Epidermal melanocyte (primary cell): ENCODE data around the gene KIAA1671.

Experiments used
- DNase-seq: peaks from one replicate; pipeline ENCODE4 v3.0.0; 2011; ENCODE audit warnings: low spot score; ENCODE audit not compliant: insufficient read length

Gene KIAA1671

GRCh38 chr22:25066861-25067435, 114.4 kb downstream of the KIAA1671 start:
- DNase-seq: no peak

DNA sequence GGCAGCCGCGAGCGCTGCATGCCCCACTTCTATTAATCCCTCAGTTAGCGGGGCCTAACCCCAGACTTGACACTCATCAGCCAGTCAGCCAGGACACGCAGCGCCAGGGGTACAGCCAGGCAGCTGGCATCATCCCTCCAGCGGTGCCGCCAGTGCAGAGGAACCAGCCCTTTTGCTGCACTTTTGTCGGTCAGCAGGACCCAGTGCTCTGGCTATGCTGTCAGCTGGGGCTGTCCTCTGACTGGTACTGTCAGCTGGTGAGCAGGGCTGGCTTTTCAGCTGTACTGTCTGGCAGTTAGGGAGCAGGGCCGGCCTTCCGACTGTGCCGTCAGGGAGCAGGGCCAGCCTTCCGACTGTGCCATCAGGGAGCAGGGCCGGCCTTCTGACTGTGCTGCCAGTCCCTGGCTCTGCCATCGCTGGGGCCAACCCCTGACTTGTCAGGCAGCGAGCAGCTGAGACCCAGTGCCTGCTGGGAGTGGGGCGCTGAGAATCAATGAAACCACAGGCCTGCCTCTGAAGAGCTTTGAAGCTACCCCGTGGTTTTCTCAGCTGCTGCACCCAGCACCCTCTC, 115.4 kb downstream of the KIAA1671 start:
- no peak for DNase-seq

DNA sequence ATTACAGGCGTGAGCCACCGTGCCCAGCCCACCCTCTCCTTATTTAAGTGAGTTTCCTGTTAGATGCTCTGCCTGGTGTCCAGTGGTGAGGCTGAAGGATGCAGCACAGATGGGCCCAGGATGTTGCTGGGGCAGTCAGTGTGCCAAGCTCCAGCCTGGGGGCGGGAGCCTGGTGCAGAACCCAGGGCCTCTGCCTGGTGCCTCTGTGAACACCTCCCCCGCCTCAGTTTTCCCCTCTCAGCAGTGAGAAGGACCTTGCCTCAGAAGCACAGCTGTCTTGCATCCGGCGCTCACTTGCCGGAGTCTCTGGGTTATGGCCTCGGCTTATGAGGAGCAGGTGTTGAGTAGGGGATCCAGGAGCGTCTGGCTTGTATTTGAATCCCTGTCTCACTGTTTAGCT, 116.2 kb downstream of the KIAA1671 start:
- DNase-seq: no peak

GRCh38 chr22:25069426-25069757, 116.9 kb downstream of the KIAA1671 start:
- no peak for DNase-seq

GRCh38 chr22:25069758-25070481, 117.4 kb downstream of the KIAA1671 start:
- DNase-seq: no peak

DNA sequence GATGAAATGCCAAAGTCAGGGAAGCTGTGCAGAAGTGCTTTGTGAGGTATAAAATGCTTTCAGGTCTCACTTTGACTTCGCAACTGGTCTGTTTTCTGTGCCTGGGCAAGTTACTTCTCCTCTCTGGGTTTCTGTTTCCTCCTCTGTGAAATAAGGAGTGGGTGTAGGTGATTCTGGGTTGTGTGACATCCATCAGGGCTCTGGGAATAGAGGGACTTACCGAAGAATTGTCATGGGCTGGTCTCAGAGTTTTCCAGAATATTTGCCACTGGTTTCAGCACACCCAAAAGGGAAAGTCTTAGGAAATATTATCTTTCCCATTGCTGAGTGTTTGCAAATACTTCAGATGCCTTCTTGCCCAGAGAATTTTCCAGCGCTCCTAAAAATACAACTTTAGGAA, 118.4 kb downstream of the KIAA1671 start:
- no peak for DNase-seq

DNA sequence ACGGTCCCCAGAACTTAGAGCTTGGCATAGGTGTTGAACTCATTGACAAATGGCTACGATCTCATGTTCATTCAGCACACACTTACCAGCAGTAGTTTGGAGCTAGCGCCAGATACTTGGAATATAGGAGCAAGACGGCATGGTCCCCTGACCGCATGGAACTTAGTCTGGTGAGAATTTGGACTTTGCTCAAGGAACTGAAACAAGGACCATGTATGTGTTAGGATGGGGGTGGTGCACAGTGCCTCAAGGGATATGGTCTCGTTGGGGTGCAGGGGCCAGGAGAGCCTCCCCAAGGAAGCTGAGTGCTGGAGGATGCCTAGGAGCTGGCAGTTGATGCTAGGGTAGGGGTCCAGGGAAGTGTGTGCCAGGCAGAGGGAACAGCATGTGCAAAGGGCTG, 119.2 kb downstream of the KIAA1671 start:
- DNase-seq: no peak

GRCh38 chr22:25072406-25072805, 119.9 kb downstream of the KIAA1671 start:
- DNase-seq: no peak

DNA sequence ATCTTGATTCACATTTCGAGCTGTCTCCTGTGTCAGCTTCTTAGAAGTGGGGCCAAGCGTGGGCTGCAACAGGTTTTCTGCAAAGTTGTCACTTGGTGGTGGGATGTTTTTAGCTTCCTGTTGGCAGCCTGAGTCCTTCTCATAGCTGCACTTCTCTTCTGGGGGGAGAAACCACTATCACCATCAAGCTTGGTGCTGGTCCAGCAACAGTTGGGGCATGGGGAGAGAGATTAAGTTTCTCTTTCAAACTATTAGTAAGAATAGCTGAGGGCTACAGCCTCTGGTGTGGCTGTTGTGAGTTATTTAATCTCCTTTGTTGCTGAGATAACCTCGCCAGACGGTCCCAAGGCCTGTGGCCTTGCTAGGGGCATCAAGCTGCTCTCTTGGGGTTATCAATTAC, 123.8 kb downstream of the KIAA1671 start:
- no peak for DNase-seq

DNA sequence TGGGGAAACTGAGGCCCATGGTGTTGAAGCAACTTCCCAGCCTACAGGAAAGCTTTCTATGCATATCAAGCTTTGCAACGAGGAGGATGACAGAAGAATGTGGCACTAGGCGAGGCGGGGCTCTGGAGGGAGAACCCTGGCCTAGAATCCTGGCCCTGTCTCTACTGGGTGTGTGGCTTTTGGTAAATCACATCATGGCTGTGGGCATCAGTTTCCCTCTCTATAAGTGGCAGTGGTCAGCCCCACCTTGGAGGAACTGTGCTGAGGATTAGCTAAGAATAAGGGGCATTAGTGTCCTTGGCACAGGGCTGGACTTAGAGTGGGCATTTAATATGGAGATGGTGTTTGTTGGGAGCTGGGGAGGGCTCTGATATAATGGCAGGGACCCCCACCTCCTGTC, 124.5 kb downstream of the KIAA1671 start:
- no peak for DNase-seq

GRCh38 chr22:25077964-25078363, 125.4 kb downstream of the KIAA1671 start:
- DNase-seq: no peak

GRCh38 chr22:25078591-25078990, 126.1 kb downstream of the KIAA1671 start:
- DNase-seq: no peak

GRCh38 chr22:25080855-25081254, 128.3 kb downstream of the KIAA1671 start:
- DNase-seq: no peak

GRCh38 chr22:25081409-25081824, 128.9 kb downstream of the KIAA1671 start:
- DNase-seq: no peak

GRCh38 chr22:25082096-25082495, 129.6 kb downstream of the KIAA1671 start:
- DNase-seq: no peak

GRCh38 chr22:25083056-25083806, 130.7 kb downstream of the KIAA1671 start:
- DNase-seq: no peak

DNA sequence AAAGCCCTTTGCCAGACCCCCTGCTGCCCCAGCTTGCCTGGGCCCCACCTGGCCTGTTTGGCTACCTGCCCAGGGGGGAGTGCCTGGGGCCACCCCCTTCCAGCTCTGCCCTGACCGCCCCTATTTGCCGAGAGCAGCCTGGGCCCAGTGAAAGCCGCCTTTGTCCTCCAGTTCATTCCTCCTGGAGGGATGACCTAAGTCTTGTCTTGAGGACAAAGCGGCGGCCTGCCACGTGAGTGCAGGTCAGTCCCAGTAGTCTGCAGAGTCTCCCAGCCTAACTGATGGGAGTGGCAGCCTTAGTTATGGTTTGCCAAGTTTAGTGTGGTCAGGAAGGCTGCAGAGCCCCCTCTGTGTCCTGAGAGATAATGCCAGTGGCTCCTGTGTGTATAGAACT, 131.3 kb downstream of the KIAA1671 start:
- DNase-seq: no peak

- DNase-seq: no peak
Measured at GRCh38 chr22:25084405-25085107, 132.0 kb downstream of the KIAA1671 start.

GRCh38 chr22:25085156-25085555, 132.6 kb downstream of the KIAA1671 start:
- no peak for DNase-seq

- no peak for DNase-seq
Measured at GRCh38 chr22:25085930-25086901, 133.7 kb downstream of the KIAA1671 start.

- no peak for DNase-seq
Measured at GRCh38 chr22:25086902-25087282, 134.4 kb downstream of the KIAA1671 start.
